Upper lobe of left lung (tissue), 6 donors: ENCODE results near the gene ARMC8. TPM values are rescaled to one million over a fixed set of nuclear protein-coding genes. Genes with fewer than 3 reads are reported as not detected.

Experiments used
- ATAC-seq, 2 donors: fragments of 200-7000 bp; cut with Tn5 transposase; one replicate each; pipeline ENCODE4 v1.9.1; 2022; ENCODE audit warnings: mild to moderate bottlenecking in 2 of 2, moderate library complexity in 2 of 2; ENCODE audit not compliant: low FRiP score in 2 of 2
- DNase-seq, 2 donors: peaks; one replicate each; pipeline ENCODE4 v3.0.0-alpha.2; 2019 to 2020
- H3K27ac ChIP-seq, 4 donors: fragments of 200-600 bp; sonication (generic); one replicate each; pipeline ENCODE4 v1.5.1; 2016 to 2019
- H3K27me3 ChIP-seq, 4 donors: fragments of 200-600 bp; sonication (generic); one replicate each; pipeline ENCODE4 v1.5.1; 2017 to 2019
- H3K36me3 ChIP-seq, 4 donors: fragments of 200-600 bp; sonication (generic); one replicate each; pipeline ENCODE4 v1.5.1; 2016 to 2019
- H3K4me1 ChIP-seq, 4 donors: fragments of 200-600 bp; sonication (generic); one replicate each; pipeline ENCODE4 v1.5.1; 2018 to 2019
- H3K4me3 ChIP-seq, 4 donors: fragments of 200-600 bp; sonication (generic); one replicate each; pipeline ENCODE4 v1.5.1; 2017 to 2019; ENCODE audit warnings: mild to moderate bottlenecking in 2 of 4, moderate library complexity in 1 of 4
- H3K9me3 ChIP-seq, 4 donors: fragments of 200-600 bp; sonication (generic); one replicate each; pipeline ENCODE4 v1.5.1; 2018 to 2019
- CTCF ChIP-seq, 6 experiments: fragments of 450-650 bp in 4 of 6; fragments of 200-600 bp in 2 of 6; sonication (generic) in 2 of 6; IDR thresholded peaks; one replicate each; pipeline ENCODE4 v1.5.1; 2016 to 2019; ENCODE audit warnings: antibody characterized with exemption in 6 of 6
- EP300 ChIP-seq, 4 donors: sonication (generic); formaldehyde crosslinking; IDR thresholded peaks; one replicate each; pipeline ENCODE4 v1.5.1; 2017; ENCODE audit warnings: antibody characterized with exemption in 4 of 4, control low read depth in 2 of 4
- POLR2A ChIP-seq, 4 donors: fragments of 450-650 bp; IDR thresholded peaks; one replicate each; pipeline ENCODE4 v1.5.1; 2016 to 2017; ENCODE audit warnings: antibody characterized with exemption in 4 of 4, mild to moderate bottlenecking in 2 of 4
- POLR2AphosphoS5 ChIP-seq, 2 donors: sonication (generic); formaldehyde crosslinking; IDR thresholded peaks; one replicate each; pipeline ENCODE4 v1.5.1; 2017; ENCODE audit warnings: antibody characterized with exemption in 2 of 2
- WGBS, 2 donors: methylation state at CpG; one replicate each; pipeline ENCODE4 v1.1.5; 2017 to 2018; 5-methylcytosine and 5-hydroxymethylcytosine counted together
- total RNA-seq, 6 donors: library from RNA; depleted of rRNA in 4 of 6; stranded (reverse); fragments of >200 nt in 4 of 6; gene quantifications; one replicate each; pipeline versions ENCODE4 v1.1.0 to v1.2.1, GENCODE V29; 2016 to 2021
- donor health status: DM: no; HTN: no; CAD: no; lungs with moderate emphysema.
- donor health status: DM: no; HTN: yes; CAD: no; lungs with severe emphysema.

ARMC8 gene
- total RNA-seq, 6 donors from 2014 or later: 40.2 to 67.4 (median 48.1) TPM

- 93 to 98% methylated on average over 4 of the region's 4 CpGs for WGBS, 2 donors
- ATAC-seq: no peak
- TF ChIP-seq POLR2AphosphoS5 (IDR thresholded peaks at IDR 0.05) (no peak), POLR2A (IDR thresholded peaks at IDR 0.05) (no peak), EP300 (IDR thresholded peaks at IDR 0.05) (no peak), CTCF (IDR thresholded peaks at IDR 0.05) (no peak)
Observed at GRCh38 chr3:138232705-138233364, 45.7 kb downstream of the ARMC8 start.

GRCh38 chr3:138234401-138235179, 47.5 kb downstream of the ARMC8 start:
- Histone ChIP-seq H3K9me3 (no peaks in the 10 kb centered on the region), H3K36me3 (peaks cover 6 to 96% (median 47%) of the 10 kb centered on the region in 4 donors), H3K4me3 (no peak overlapping the region), H3K4me1 (no peaks in the 10 kb centered on the region), H3K27ac (no peak overlapping the region), H3K27me3 (no peaks in the 10 kb centered on the region)
- TF ChIP-seq POLR2A (IDR thresholded peaks at IDR 0.05): no peak
- TF ChIP-seq EP300 (IDR thresholded peaks at IDR 0.05): no peak
- ATAC-seq (no peak), DNase-seq (no peak)
- 90 to 91% methylated on average over 5 of the region's 5 CpGs for WGBS, 2 donors

More at GRCh38 chr3:138232705-138233364, 45.7 kb downstream of the ARMC8 start:
- Histone ChIP-seq H3K27me3 (no peaks in the 10 kb centered on the region), H3K27ac (no peak overlapping the region), H3K36me3 (peaks cover 0 to 95% (median 42%) of the 10 kb centered on the region in 4 donors), H3K9me3 (no peaks in the 10 kb centered on the region), H3K4me3 (no peak overlapping the region), H3K4me1 (no peaks in the 10 kb centered on the region)
- no peak for DNase-seq

- Histone ChIP-seq H3K4me3 (no peak overlapping the region), H3K36me3 (peaks cover 6 to 96% (median 40%) of the 10 kb centered on the region in 4 donors), H3K4me1 (no peaks in the 10 kb centered on the region), H3K27ac (no peak overlapping the region), H3K9me3 (no peaks in the 10 kb centered on the region), H3K27me3 (no peaks in the 10 kb centered on the region)
- TF ChIP-seq POLR2AphosphoS5 (IDR thresholded peaks at IDR 0.05) (no peak), POLR2A (IDR thresholded peaks at IDR 0.05) (no peak), CTCF (IDR thresholded peaks at IDR 0.05) (no peak), EP300 (IDR thresholded peaks at IDR 0.05) (no peak)
- WGBS, 2 donors: 94 to 95% methylated on average over 6 of the region's 6 CpGs
- DNase-seq (no peak), ATAC-seq (no peak)
Observed at GRCh38 chr3:138238711-138239110, 51.6 kb downstream of the ARMC8 start.

DNA sequence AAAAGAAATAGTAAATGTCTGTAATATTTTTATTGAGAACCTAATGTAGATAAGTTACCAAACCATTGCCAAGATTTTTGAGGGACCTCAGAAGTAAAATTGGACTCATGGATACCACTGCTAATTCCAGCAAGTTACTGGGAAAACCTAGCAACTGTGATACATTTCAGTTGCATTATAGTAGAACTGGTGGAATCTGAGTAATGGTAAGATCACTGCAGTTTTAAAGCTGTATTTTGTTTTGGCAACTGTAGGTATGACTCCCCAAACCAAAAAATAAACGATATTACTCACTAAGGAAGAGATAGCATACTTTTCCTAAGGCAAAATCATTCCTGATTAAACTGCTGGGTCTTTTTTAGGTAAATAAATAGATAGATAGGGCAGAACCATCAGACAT, 54.0 kb downstream of the ARMC8 start:
- no peaks in the 10 kb centered on the region for H3K27me3 ChIP-seq
- ATAC-seq: no peak
- H3K36me3 ChIP-seq: peaks cover 6 to 96% (median 43%) of the 10 kb centered on the region in 4 donors
- no peak for DNase-seq
- H3K27ac ChIP-seq: no peak overlapping the region
- 88 to 93% methylated on average over 1 of the region's 1 CpG for WGBS, 2 donors
- no peak for TF ChIP-seq EP300 (IDR thresholded peaks at IDR 0.05)
- no peak for TF ChIP-seq POLR2A (IDR thresholded peaks at IDR 0.05)
- no peak for TF ChIP-seq POLR2AphosphoS5 (IDR thresholded peaks at IDR 0.05)
- no peak for TF ChIP-seq CTCF (IDR thresholded peaks at IDR 0.05)
- no peak overlapping the region for H3K4me3 ChIP-seq
- H3K9me3 ChIP-seq: no peaks in the 10 kb centered on the region
- H3K4me1 ChIP-seq: no peaks in the 10 kb centered on the region

- WGBS, 2 donors: 91 to 100% methylated on average over 2 of the region's 2 CpGs
- H3K4me3 ChIP-seq: no peak overlapping the region
- ATAC-seq: no peak
Observed at GRCh38 chr3:138241676-138242075, 54.6 kb downstream of the ARMC8 start.

More at GRCh38 chr3:138241676-138242075, 54.6 kb downstream of the ARMC8 start:
- Histone ChIP-seq H3K27me3 (no peaks in the 10 kb centered on the region), H3K9me3 (no peaks in the 10 kb centered on the region), H3K27ac (no peak overlapping the region), H3K36me3 (peaks cover 6 to 96% (median 37%) of the 10 kb centered on the region in 4 donors), H3K4me1 (no peaks in the 10 kb centered on the region)
- TF ChIP-seq EP300 (IDR thresholded peaks at IDR 0.05) (no peak), POLR2AphosphoS5 (IDR thresholded peaks at IDR 0.05) (no peak), CTCF (IDR thresholded peaks at IDR 0.05) (no peak), POLR2A (IDR thresholded peaks at IDR 0.05) (no peak)
- no peak for DNase-seq
